ENCODE results near the gene RXYLT1. TPM values are rescaled to one million over a fixed set of nuclear protein-coding genes. Genes with fewer than 3 reads are reported as not detected.

Gene RXYLT1
- total RNA-seq (2021) (9.8 to 11.0 TPM (median 9.8 TPM) in 3 replicates), Bru-seq, nascent RNA (percentile 77 among the genes with signal in this experiment)
- long read RNA-seq, experiment 1, transcript RXYLT1-201 (6 exons, 1,918 nt): major isoform, 20 of 43 reads
- long read RNA-seq, experiment 1, partial matches to known transcripts: 4 of 43 reads
- long read RNA-seq, experiment 1, other reads (novel, unspliced or antisense): 11 of 43 reads
- long read RNA-seq, experiment 2, full-length matches to known transcripts: 11 of 15 reads
- long read RNA-seq, experiment 2, partial matches to known transcripts: 3 of 15 reads
- long read RNA-seq, experiment 2, other reads (novel, unspliced or antisense): 1 of 15 reads
- long read RNA-seq, experiment 3, full-length matches to known transcripts: 8 of 14 reads
- long read RNA-seq, experiment 3, partial matches to known transcripts: 2 of 14 reads
- long read RNA-seq, experiment 3, other reads (novel, unspliced or antisense): 4 of 14 reads

- peaks cover 14% of the 10 kb centered on the region for H3K4me1 Mint-ChIP-seq
- POLR2A ChIA-PET: no interaction called here
- TF ChIP-seq GABPB1 (CRISPR knock-in tag; IDR thresholded peaks at IDR 0.05) (0 out of 2 replicates have a peak, but pooled peaks have one; percentile 46), SOX15 (CRISPR knock-in tag; IDR thresholded peaks at IDR 0.05) (no peak), PREB (CRISPR knock-in tag; IDR thresholded peaks at IDR 0.05; ENCODE audit: borderline replicate concordance) (no peak), SP1 (CRISPR knock-in tag; conservative IDR thresholded peaks at IDR 0.05) (peak; percentile 80), NFE2L1 (CRISPR knock-in tag; IDR thresholded peaks at IDR 0.05) (no peak), JUN (CRISPR knock-in tag; IDR thresholded peaks at IDR 0.05) (peak; percentile 74; the same call in 1 of the 2 replicates), PRDM15 (CRISPR knock-in tag; IDR thresholded peaks at IDR 0.05) (no peak), IRF1 (CRISPR knock-in tag; IDR thresholded peaks at IDR 0.05) (no peak), USF1 (CRISPR knock-in tag; IDR thresholded peaks at IDR 0.05) (0 out of 2 replicates have a peak, but pooled peaks have one; percentile 21), E2F5 (CRISPR knock-in tag; IDR thresholded peaks at IDR 0.05) (0 out of 2 replicates have a peak, but pooled peaks have one; percentile 28), ZSCAN18 (CRISPR knock-in tag; IDR thresholded peaks at IDR 0.05) (no peak), MAX (CRISPR knock-in tag; IDR thresholded peaks at IDR 0.05) (peak; percentile 89), FOXP4 (CRISPR knock-in tag; IDR thresholded peaks at IDR 0.05) (no peak), TP53 (CRISPR knock-in tag; IDR thresholded peaks at IDR 0.05) (no peak), HMGXB4 (CRISPR knock-in tag; IDR thresholded peaks at IDR 0.05) (0 out of 2 replicates have a peak, but pooled peaks have one; percentile 24), RELA (CRISPR knock-in tag; IDR thresholded peaks at IDR 0.05; ENCODE audit: borderline replicate concordance) (peak; percentile 34; the same call in 1 of the 2 replicates), CREM (CRISPR knock-in tag; IDR thresholded peaks at IDR 0.05) (no peak), CREB1 (CRISPR knock-in tag; IDR thresholded peaks at IDR 0.05) (no peak), TEAD1 (CRISPR knock-in tag; IDR thresholded peaks at IDR 0.05) (peak; percentile 65; the same call in 1 of the 2 replicates), USF2 (CRISPR knock-in tag; IDR thresholded peaks at IDR 0.05) (0 out of 2 replicates have a peak, but pooled peaks have one; percentile 5)
Measured at GRCh38 chr12:63779498-63780481, at the start of gene RXYLT1. Gene RXYLT1 (plus strand): TSS chr12:63779909. CDS start chr12:63779961, 52 bp downstream.

More at GRCh38 chr12:63779498-63780481, at the start of gene RXYLT1:
- ATAC-seq: peak; percentile 95
- peak; percentile 85 for DNase-seq (ENCODE audit: low spot score)
- Mint-ChIP-seq H3K27me3 (ENCODE audit: low read depth) (peaks cover 11% of the 10 kb centered on the region), H3K9me3 (no peaks in the 10 kb centered on the region), H3K27ac (peak within 1 kb of the TSS; percentile 95), H3K36me3 (peaks cover 12% of the 10 kb centered on the region; the same call in 1 of the 2 replicates), H3K4me3 (peak within 1 kb of the TSS; percentile 92)
- CTCF ChIA-PET: no interaction called here
